ENCODE measurements around the gene MAP4. TPM values are rescaled to one million over a fixed set of nuclear protein-coding genes. Genes with fewer than 3 reads are reported as not detected.

MAP4 gene
- total RNA-seq, 1 experiment from 2014 or later: 108 TPM

GRCh38 chr3:47910233-47910632 lies 106.0 kb downstream of the MAP4 start:
- Histone ChIP-seq H3K4me1 (ENCODE audit: insufficient read depth, low read length) (peaks cover 19% of the 10 kb centered on the region), H3K4me3 (ENCODE audit: low read length) (no peak overlapping the region), H3K79me2 (ENCODE audit: low read length) (no peaks in the 10 kb centered on the region), H3K27me3 (ENCODE audit: low read length) (no peaks in the 10 kb centered on the region), H3K9ac (ENCODE audit: low read length) (no peak overlapping the region), H2AFZ (ENCODE audit: low read length) (no peak overlapping the region), H3K27ac (ENCODE audit: low read length) (peak overlapping the region; percentile 30), H3F3A (ENCODE audit: low read length, unreplicated experiment) (peaks cover 7% of the 10 kb centered on the region), H3K9me3 (ENCODE audit: low read length) (no peaks in the 10 kb centered on the region), H3K4me2 (ENCODE audit: low read length) (peak overlapping the region; percentile 36), H3K36me3 (ENCODE audit: low read depth, low read length) (peaks cover 39% of the 10 kb centered on the region), H3K9me2 (replicated peaks; ENCODE audit: low read length) (no peaks in the 10 kb centered on the region), H4K20me1 (ENCODE audit: low read length) (no peaks in the 10 kb centered on the region)
- ChIA-PET POLR2A (ENCODE audit: unreplicated experiment) (interaction anchor here (0.6 kb wide), 1 partner anchor 1211 kb away, joined by 4 read pairs; no protein-coding TSS in a partner anchor), CTCF (no interaction called here)
- ATAC-seq: no peak
- TF ChIP-seq EZH2phosphoT487 (IDR thresholded peaks at IDR 0.05; ENCODE audit: borderline replicate concordance, low read length): no peak
- TF ChIP-seq EZH2 (IDR thresholded peaks at IDR 0.05; ENCODE audit: low read length, unreplicated experiment): no peak
- TF ChIP-seq CTCF (conservative IDR thresholded peaks at IDR 0.05; ENCODE audit: low read depth, low read length): no peak
- DNase-seq: no peak
- BruUV-seq (replicated peaks): no TSS peak
- intact Hi-C loops (cut with micrococcal nuclease): loop anchor here (2.0 kb wide), 1 partner anchor 81 kb away; no protein-coding TSS in a partner anchor

- H3K9ac ChIP-seq (ENCODE audit: low read length): no peak overlapping the region
- H3F3A ChIP-seq (ENCODE audit: low read length, unreplicated experiment): peaks cover 7% of the 10 kb centered on the region
- DNase-seq (no peak), ATAC-seq (no peak)
- no peak overlapping the region for H3K4me2 ChIP-seq (ENCODE audit: low read length)
- H3K4me1 ChIP-seq (ENCODE audit: insufficient read depth, low read length): peaks cover 19% of the 10 kb centered on the region
- CTCF ChIA-PET: no interaction called here
- no peaks in the 10 kb centered on the region for H3K9me2 ChIP-seq (replicated peaks; ENCODE audit: low read length)
- H3K27me3 ChIP-seq (ENCODE audit: low read length): no peaks in the 10 kb centered on the region
- no peak overlapping the region for H3K27ac ChIP-seq (ENCODE audit: low read length)
- BruUV-seq (replicated peaks): no TSS peak
- peaks cover 39% of the 10 kb centered on the region for H3K36me3 ChIP-seq (ENCODE audit: low read depth, low read length)
- TF ChIP-seq EZH2phosphoT487 (IDR thresholded peaks at IDR 0.05; ENCODE audit: borderline replicate concordance, low read length): no peak
- no peak for TF ChIP-seq CTCF (conservative IDR thresholded peaks at IDR 0.05; ENCODE audit: low read depth, low read length)
- H3K4me3 ChIP-seq (ENCODE audit: low read length): no peak overlapping the region
- POLR2A ChIA-PET (ENCODE audit: unreplicated experiment): interaction anchor here (0.6 kb wide), 1 partner anchor 1211 kb away, joined by 4 read pairs; no protein-coding TSS in a partner anchor
- H3K9me3 ChIP-seq (ENCODE audit: low read length): no peaks in the 10 kb centered on the region
- no peaks in the 10 kb centered on the region for H4K20me1 ChIP-seq (ENCODE audit: low read length)
- intact Hi-C loops (cut with micrococcal nuclease): loop anchor here (2.0 kb wide), 1 partner anchor 81 kb away; no protein-coding TSS in a partner anchor
- no peaks in the 10 kb centered on the region for H3K79me2 ChIP-seq (ENCODE audit: low read length)
- no peak overlapping the region for H2AFZ ChIP-seq (ENCODE audit: low read length)
Measured at GRCh38 chr3:47909607-47910006, 106.6 kb downstream of the MAP4 start.

- Histone ChIP-seq H3K79me2 (ENCODE audit: low read length) (no peaks in the 10 kb centered on the region), H3K36me3 (ENCODE audit: low read depth, low read length) (peaks cover 40% of the 10 kb centered on the region), H3K4me1 (ENCODE audit: insufficient read depth, low read length) (peaks cover 19% of the 10 kb centered on the region), H3F3A (ENCODE audit: low read length, unreplicated experiment) (peaks cover 7% of the 10 kb centered on the region), H3K27me3 (ENCODE audit: low read length) (no peaks in the 10 kb centered on the region), H3K9ac (ENCODE audit: low read length) (no peak overlapping the region), H3K4me3 (ENCODE audit: low read length) (no peak overlapping the region), H3K4me2 (ENCODE audit: low read length) (no peak overlapping the region), H3K27ac (ENCODE audit: low read length) (no peak overlapping the region), H3K9me3 (ENCODE audit: low read length) (no peaks in the 10 kb centered on the region), H3K9me2 (replicated peaks; ENCODE audit: low read length) (no peaks in the 10 kb centered on the region), H4K20me1 (ENCODE audit: low read length) (no peaks in the 10 kb centered on the region), H2AFZ (ENCODE audit: low read length) (no peak overlapping the region)
- no TSS peak for BruUV-seq (replicated peaks)
- TF ChIP-seq CTCF (conservative IDR thresholded peaks at IDR 0.05; ENCODE audit: low read depth, low read length): no peak
- TF ChIP-seq EZH2phosphoT487 (IDR thresholded peaks at IDR 0.05; ENCODE audit: borderline replicate concordance, low read length): no peak
- no peak for TF ChIP-seq EZH2 (IDR thresholded peaks at IDR 0.05; ENCODE audit: low read length, unreplicated experiment)
- intact Hi-C loops (cut with micrococcal nuclease): no loop called here
- ChIA-PET POLR2A (ENCODE audit: unreplicated experiment) (no interaction called here), CTCF (no interaction called here)
- no peak for ATAC-seq
- DNase-seq: no peak
Measured at GRCh38 chr3:47908744-47909143, 107.5 kb downstream of the MAP4 start.

All from PC-3 (cell line).